Right cardiac atrium (tissue), 5 donors: ENCODE data around the gene SLC6A8. TPM values are rescaled to one million over a fixed set of nuclear protein-coding genes. Genes with fewer than 3 reads are reported as not detected.

Source experiments
- ATAC-seq, 2 donors: fragments of 200-7000 bp; cut with Tn5 transposase; one replicate each; pipeline versions ENCODE4 v1.8.0 to v1.9.1; 2020; ENCODE audit warnings: moderate library complexity in 2 of 2, mild to moderate bottlenecking in 1 of 2
- DNase-seq, 3 donors: peaks; one replicate each; pipeline ENCODE4 v3.0.0-alpha.2; 2020
- H3K27ac ChIP-seq: one replicate; pipeline ENCODE4 v1.5.1; 2013; ENCODE audit warnings: mild to moderate bottlenecking, low read length, control low read depth, moderate library complexity
- H3K27me3 ChIP-seq: one replicate; pipeline ENCODE4 v1.6.1; 2013; ENCODE audit not compliant: control insufficient read depth, insufficient read depth
- H3K4me1 ChIP-seq: one replicate; pipeline ENCODE4 v1.6.1; 2013; ENCODE audit warnings: low read length; ENCODE audit not compliant: control insufficient read depth, insufficient read depth
- H3K4me3 ChIP-seq: one replicate; pipeline ENCODE4 v1.5.1; 2013; ENCODE audit warnings: low read length, control low read depth
- H3K9me3 ChIP-seq: one replicate; pipeline ENCODE4 v1.6.1; 2013; ENCODE audit warnings: low read length; ENCODE audit not compliant: control insufficient read depth
- WGBS: extraction: QIAGEN DNeasy Blood & Tissue Kit; methylation state at CpG from one replicate; pipeline ENCODE4 v1.1.7; 2013; 5-methylcytosine and 5-hydroxymethylcytosine counted together
- intact Hi-C, 4 donors: fragments of 100-400 bp; cut with DNase I; formaldehyde crosslinking; loops; one replicate each; pipeline versions ENCODE4 v1.11.0 to v1.14.0; 2022 to 2023
- polyA plus RNA-seq: library from polyadenylated mRNA; stranded (reverse); fragments of 200-250 nt; gene quantifications from one replicate; pipeline ENCODE4 v1.2.3, GENCODE V29; 2013
- total RNA-seq, 4 donors: library from RNA; stranded (reverse); fragmentation: NEBNext Ultra II Directional; extraction: Animal tissue kit (Norgen Biotek cat#: 25700); gene quantifications; one replicate each; pipeline ENCODE4 v1.2.1, GENCODE V29; 2021
- donor health status: healthy with polysubstance abuse.
- donor health status: DM: no; HTN: yes; CAD: no.
- donor health status: DM: no; HTN: no; CAD: no.
- donor health status: DM: no; HTN: yes; CAD: no; lungs with severe emphysema.
- donor health status: DM: yes; HTN: yes; CAD: no.

SLC6A8 gene
- total and polyA plus RNA-seq, 5 donors: 107 to 191 (median 140) TPM

DNA sequence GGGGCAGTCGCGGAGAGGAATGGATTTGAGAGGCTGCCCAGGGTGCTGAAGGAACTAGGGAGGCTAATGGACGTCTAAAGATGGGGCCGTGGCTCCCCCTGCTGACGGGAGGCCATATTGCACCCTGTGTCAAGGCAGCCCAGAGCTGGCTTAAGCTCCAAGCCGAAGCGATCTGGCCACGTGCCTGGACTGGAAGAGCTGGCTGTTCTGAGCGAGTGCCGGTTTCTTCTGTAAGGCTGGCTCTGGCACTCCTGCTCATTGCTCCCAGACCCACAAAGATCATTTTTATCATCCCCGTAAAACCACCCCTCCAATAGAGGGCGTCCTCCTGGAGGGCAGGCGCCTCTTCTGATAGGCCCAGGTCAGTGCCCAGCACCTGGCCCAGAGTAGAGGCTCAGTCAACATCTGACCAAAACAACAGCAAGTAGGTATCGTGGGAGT, 19.8 kb upstream of the SLC6A8 start:
- DNase-seq (peak; percentile 86 to 96 (median 95)), ATAC-seq (peak; percentile 83)
- H3K4me3 ChIP-seq: no peak overlapping the region
- H3K27ac ChIP-seq: no peak overlapping the region
- no peaks in the 10 kb centered on the region for H3K4me1 ChIP-seq
- H3K9me3 ChIP-seq: no peaks in the 10 kb centered on the region
- no peaks in the 10 kb centered on the region for H3K27me3 ChIP-seq
- intact Hi-C loops: loop anchor here (5.0 to 10.0 kb wide), 4 partner anchors 53 to 123 kb away; no protein-coding TSS in a partner anchor
- WGBS: 19% methylated on average over 14 of the region's 14 CpGs

DNA sequence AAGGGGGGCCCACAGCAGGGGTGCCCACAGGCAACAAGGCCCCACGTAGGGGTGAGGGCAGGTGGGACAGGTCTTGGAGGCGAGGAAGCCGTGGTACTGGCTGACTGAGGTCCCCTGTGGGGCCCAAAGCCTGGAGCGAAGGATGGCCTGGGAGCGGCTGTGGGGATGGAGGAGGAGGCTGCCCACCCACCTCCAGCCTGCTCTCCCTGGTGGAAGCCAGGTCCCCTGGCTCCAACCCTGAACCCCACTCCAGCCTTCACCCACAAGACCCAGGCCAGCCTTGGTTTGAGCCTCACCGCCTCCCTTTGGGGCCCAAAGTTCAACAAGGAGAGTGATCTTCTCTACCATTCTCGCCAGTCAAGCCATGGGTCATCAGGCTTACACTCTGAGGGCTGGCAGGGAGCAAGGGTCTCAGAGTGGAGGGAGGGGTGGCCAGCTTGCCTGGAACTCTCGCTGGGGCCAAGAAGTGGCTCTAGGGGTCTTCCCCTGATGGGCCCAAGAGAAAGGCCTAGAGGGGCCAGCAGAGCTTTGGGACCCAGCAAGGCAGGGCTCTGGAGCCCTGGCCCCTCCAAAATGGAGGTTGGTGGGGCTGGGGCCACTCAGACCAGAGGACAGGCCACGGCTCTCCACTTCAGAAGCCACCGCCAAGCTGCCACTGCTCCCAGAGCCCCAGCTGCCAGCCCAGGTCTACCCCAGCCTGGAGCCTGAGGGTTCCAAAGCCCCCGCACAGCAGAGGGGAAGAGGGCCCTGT, 19.1 kb upstream of the SLC6A8 start:
- DNase-seq: peak in 1 of 3 donors; percentile 56
- intact Hi-C loops: loop anchor here (5.0 to 10.0 kb wide), 4 partner anchors 54 to 124 kb away; no protein-coding TSS in a partner anchor
- 89% methylated on average over 11 of the region's 11 CpGs for WGBS
- no peaks in the 10 kb centered on the region for H3K9me3 ChIP-seq
- no peak for ATAC-seq
- H3K27me3 ChIP-seq: no peaks in the 10 kb centered on the region
- no peak overlapping the region for H3K4me3 ChIP-seq
- no peaks in the 10 kb centered on the region for H3K4me1 ChIP-seq
- no peak overlapping the region for H3K27ac ChIP-seq

DNA sequence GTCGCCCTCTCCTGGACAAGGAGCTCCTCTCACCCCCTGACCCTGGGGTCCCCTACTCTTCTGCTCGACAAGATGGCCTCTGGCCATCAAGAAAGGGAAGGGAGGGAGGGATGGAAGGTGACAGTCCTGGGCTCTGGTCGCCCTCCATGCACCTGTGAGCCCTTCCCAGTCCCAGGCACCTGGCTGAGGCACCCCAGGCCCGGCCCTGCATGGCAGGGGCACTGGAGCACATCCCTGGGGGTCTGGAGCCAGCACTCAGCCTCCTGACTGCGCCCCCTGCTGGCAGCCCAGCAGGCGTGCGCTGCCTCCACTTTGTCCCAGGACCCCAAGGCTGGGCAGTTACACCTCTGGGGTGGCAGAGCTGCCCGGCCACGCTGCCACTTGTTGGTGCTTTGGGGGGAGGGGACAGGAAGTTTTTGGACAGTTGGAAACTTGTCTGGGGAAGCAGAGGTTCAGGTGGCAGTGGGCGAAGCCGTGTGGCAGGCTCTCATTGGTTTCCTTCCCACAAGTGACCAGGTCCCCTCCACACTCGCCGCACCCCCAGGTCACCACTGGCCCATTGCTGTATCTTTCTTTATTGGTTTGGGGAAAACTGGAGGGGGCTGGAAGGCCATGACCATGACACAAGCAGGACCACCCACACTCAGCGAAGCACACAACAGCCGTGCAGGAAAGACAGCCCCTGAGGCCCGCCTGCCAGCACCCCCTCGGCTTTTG, 18.4 kb upstream of the SLC6A8 start:
- H3K4me1 ChIP-seq: no peaks in the 10 kb centered on the region
- 57% methylated on average over 17 of the region's 17 CpGs for WGBS
- intact Hi-C loops: loop anchor here (5.0 to 10.0 kb wide), 4 partner anchors 55 to 125 kb away; no protein-coding TSS in a partner anchor
- no peak overlapping the region for H3K4me3 ChIP-seq
- no peaks in the 10 kb centered on the region for H3K27me3 ChIP-seq
- H3K9me3 ChIP-seq: no peaks in the 10 kb centered on the region
- peak in 1 of 3 donors; percentile 76 for DNase-seq
- peak in 1 of 2 donors; percentile 33 for ATAC-seq
- H3K27ac ChIP-seq: no peak overlapping the region

DNA sequence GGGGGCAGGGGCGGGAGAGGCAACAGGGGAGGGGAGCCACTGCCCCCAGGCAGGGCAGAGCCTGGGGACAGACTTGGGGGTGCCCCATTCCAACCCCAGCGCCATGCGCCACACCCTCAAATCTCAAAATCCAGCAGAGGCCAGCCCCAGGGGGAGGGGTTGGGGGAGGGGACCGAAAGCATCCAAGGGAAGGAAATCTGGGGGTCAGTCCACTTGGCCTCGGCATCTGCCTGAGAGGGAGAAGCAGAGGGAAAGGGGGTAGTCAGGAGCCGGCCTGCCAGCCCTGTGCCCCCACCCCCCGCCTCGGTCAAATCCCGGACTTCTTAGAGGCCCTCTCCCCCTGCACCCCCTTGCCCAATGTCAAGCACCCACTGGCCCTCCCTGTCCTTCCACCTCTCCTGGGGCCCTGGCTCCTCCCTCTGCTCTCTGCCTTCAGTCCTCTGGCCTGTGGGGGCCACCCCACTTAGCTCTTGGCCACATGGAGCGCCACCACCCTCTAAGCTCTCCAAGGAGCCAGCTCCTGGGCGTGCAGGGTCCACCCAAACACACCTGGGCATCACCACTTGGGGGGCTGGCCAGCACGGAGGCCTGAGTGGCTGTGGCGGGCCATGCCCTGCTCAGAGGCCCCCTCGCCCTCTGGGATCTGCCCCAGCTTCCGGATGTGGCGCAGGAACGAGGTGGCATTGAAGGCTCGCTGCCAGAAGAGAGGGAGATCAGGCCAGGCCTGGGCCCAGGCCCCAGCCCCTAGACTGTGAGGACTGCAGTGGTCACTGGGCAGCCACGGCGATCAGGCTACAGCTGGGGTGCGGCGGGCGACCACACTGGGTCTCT, 17.6 kb upstream of the SLC6A8 start:
- no peak overlapping the region for H3K27ac ChIP-seq
- no peaks in the 10 kb centered on the region for H3K9me3 ChIP-seq
- intact Hi-C loops: loop anchor here (5.0 to 10.0 kb wide), 4 partner anchors 55 to 125 kb away; no protein-coding TSS in a partner anchor
- H3K4me3 ChIP-seq: no peak overlapping the region
- no peaks in the 10 kb centered on the region for H3K4me1 ChIP-seq
- no peaks in the 10 kb centered on the region for H3K27me3 ChIP-seq
- DNase-seq (peak in 1 of 3 donors; percentile 58), ATAC-seq (no peak)
- 83% methylated on average over 22 of the region's 23 CpGs for WGBS

DNA sequence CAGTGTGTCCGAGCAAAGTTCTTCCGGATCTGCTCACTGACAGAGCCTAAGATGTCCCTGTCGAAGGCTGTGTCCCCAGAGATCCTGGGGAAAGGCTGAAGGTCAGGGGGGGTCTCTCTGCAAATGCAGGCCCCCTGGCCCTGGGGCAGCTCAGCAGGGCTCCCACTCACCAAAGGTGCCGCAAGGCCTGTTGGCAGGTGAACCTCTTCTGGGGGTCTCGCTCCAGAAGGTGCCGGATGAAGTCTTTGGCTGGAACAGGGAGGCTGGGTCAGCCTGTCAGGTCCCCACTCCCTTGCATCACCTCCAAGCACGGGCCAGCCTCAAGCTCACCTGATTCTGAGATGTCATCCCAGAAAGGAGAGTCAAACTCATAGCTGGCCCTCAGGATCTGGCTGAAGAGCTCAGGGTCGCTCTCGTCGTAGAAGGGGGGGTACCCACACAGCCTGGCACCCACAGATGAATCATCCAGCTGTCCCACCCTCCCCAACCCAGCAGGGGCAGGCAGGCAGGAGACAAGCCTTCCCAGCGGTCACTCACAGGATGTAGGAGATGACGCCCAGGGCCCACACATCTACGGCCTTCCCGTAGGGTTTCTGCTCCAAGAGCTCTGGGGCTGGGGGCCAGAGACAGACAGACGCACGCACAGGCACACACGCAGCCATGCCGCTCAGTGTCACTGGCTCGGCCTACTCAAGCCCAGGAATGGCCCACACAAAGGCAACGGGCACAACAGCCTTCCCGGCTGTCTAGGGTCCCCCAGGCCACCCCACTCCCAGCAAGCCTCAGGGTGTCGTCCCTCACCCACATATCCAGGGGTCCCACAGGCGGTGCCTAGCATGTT, 16.8 kb upstream of the SLC6A8 start:
- no peaks in the 10 kb centered on the region for H3K27me3 ChIP-seq
- intact Hi-C loops: no loop called here
- 92% methylated on average over 23 of the region's 23 CpGs for WGBS
- H3K4me3 ChIP-seq: no peak overlapping the region
- no peak for DNase-seq
- no peak overlapping the region for H3K27ac ChIP-seq
- H3K9me3 ChIP-seq: no peaks in the 10 kb centered on the region
- H3K4me1 ChIP-seq: no peaks in the 10 kb centered on the region
- no peak for ATAC-seq

DNA sequence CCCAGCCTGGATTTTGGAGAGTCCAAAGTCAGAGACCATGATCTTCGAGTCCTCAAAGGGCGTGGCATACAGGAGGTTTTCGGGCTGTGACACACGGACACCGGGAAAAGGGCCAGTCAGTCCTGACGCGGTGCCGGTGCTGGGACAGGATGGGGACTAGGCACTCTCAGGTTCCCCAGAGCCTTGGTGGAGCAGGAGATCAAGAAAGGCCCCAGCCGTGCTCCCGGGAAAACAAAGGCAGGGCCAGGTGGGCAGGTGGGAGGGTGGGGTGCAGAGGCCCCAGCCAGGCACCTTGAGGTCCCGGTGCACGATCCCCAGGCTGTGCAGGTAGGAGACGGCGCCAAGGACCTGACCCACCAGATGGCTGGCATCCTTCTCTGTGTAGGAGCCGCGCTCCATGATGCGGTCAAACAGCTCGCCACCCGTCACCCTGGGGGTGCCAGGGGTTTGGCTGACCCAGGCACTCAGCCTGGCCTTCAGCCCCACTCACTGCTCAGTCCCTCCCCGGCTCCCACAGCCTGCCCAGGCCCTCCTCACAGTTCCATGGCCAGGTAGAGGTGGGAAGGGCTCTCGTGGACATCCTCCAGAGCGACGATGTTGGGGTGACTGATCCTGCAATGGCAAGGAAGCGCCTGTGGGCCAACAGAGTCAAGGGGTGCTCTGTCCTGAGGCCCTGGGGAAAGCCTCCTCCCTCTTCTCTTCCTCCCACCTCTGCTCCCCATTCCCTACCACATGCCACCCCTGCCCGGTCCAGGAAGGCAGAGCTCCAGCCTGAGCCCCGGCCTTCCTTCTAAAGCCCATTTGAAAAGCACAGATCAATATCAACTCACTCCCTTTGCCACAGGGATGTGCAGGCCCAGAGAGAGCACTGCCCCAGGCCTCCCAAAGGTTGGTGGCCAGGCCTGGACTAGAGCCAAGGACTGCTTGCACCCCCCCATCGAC, 15.9 kb upstream of the SLC6A8 start:
- Histone ChIP-seq H3K27ac (no peak overlapping the region), H3K27me3 (no peaks in the 10 kb centered on the region), H3K4me3 (no peak overlapping the region), H3K9me3 (no peaks in the 10 kb centered on the region), H3K4me1 (no peaks in the 10 kb centered on the region)
- DNase-seq: no peak
- intact Hi-C loops: no loop called here
- 93% methylated on average over 27 of the region's 27 CpGs for WGBS
- no peak for ATAC-seq

DNA sequence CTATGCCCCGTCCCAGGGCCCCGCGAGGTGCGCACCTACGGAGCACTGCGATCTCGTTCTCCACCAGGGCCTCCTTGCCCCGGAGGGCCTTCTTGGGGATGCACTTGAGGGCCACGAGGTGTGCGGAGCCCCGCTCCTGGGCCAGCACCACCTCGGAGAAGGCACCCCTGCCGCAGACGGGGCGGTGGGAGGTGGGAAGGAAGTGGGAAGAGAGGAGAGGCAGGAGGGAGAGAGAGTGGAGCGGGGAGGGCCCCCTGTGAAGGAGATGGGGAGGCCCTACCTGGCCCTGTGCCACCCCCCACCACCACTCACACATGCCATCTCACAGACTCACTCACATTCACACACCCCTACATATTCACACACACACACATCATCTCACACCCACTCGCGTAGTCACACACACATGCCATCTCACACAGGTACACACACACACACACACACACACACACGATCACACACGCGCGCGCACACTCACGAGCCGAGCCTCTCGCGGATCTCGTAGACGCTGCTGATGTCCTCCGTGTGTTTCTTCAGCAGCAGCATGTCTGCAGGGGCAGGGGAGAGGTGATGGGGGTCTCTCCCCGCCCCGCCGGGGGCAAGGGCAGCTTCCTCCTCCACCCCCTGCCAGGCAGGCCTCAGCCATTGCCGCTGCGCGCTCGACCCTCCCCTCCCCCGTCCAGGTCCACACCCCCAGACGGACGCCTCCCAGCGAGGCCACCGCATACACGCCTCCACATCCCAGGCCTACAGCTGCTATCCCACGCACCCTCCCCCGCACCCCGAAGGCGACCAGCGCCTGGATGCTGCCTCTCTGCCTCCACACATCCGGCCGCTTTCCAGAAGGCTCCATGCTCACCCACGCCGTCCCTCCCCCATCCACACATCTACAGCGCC, 14.9 kb upstream of the SLC6A8 start:
- DNase-seq: peak in 1 of 3 donors; percentile 68
- Histone ChIP-seq H3K27ac (no peak overlapping the region), H3K27me3 (no peaks in the 10 kb centered on the region), H3K9me3 (no peaks in the 10 kb centered on the region), H3K4me3 (no peak overlapping the region), H3K4me1 (no peaks in the 10 kb centered on the region)
- intact Hi-C loops: no loop called here
- 47% methylated on average over 52 of the region's 53 CpGs for WGBS
- ATAC-seq: no peak

DNA sequence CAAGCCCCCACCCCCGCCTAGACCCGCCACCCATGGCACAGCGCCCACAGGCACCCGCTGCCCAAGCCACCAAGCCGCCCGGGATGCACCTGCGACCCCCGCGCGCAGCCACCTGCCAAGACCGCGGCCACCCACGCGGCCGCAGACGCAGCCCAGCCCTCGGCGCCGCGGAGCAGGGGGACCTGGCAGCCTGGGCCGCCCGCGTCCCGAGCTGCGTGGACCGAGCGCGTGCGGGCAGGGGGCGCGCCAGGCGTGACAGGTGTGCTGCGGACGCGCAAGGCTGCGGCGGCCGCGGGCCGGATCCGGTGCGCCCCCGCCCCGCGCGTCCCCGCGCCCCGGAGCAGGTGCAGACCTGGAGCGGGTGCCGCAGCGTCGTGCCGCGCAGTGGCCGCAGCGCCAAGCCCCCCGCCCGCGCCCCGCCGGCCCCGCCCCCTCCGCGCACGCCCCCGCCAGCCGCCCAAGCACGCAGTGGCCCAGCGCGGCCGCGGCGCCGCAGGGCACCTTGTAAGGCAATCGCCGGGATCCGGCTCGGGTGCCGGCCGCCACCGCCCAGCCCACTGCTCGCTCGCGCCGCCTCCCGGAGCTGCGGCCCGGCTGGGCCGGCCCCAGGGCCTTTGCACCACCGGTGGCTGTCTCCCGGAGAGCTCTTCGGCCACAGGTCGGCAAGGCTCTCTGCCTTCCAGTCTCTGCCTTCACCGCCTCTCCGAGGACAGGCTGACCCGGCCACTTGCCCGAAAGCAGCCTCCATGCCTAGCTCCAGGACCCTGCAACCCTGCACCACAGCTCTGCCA, 14.1 kb upstream of the SLC6A8 start, which contains the start of gene PNCK:
Gene PNCK, minus strand, starts transcription at position 386 of the 791 bp plus-strand sequence. CDS start 737 bp downstream, outside the sequence.
- H3K27me3 ChIP-seq: no peaks in the 10 kb centered on the region
- peak within 1 kb of the TSS; percentile 11 for H3K4me3 ChIP-seq
- no peaks in the 10 kb centered on the region for H3K4me1 ChIP-seq
- no peaks in the 10 kb centered on the region for H3K9me3 ChIP-seq
- ATAC-seq (no peak), DNase-seq (peak in 1 of 3 donors; percentile 63)
- 8% methylated on average over 81 of the region's 98 CpGs for WGBS
- H3K27ac ChIP-seq: no peak within 1 kb of the TSS
- intact Hi-C loops: no loop called here
